A549 (cell line): ENCODE results near the gene IZUMO2. TPM values are rescaled to one million over a fixed set of nuclear protein-coding genes. Genes with fewer than 3 reads are reported as not detected.
A peak's percentile ranks its signal among the peaks of the same experiment; 100 is the strongest.

ENCODE experiments used
- ATAC-seq, 2 experiments: fragments of 200-7000 bp in 1 of 2; fragments of >200 bp in 1 of 2; cut with Nextera tagmentation in 1 of 2; cut with Tn5 transposase in 1 of 2; 3 replicates each; pipeline versions ENCODE4 v1.8.0 to v1.9.1; 2018 to 2020; ENCODE audit warnings: mild to moderate bottlenecking in 1 of 2, moderate library complexity in 1 of 2
- CTCF ChIA-PET: fragments of 300-600 bp; sonication (Branson Sonifier 250); formaldehyde crosslinking; extraction: SDS; loops from one replicate; lab custom pipeline; 2021; ENCODE audit warnings: antibody characterized with exemption, inconsistent platforms; lab: Yijun Ruan, JAX
- POLR2A ChIA-PET: fragments of 350-600 bp; formaldehyde crosslinking; extraction: SDS; loops from one replicate; lab custom pipeline; 2021; ENCODE audit warnings: antibody characterized with exemption, inconsistent platforms; lab: Yijun Ruan, JAX
- DNase-seq, 2 experiments: peaks; one replicate each; pipeline versions ENCODE4 v3.0.0 to v3.0.0-alpha.2; 2011 to 2016; ENCODE audit warnings: low read depth in 1 of 2, low spot score in 1 of 2
- FAIRE-seq: peaks from 2 replicates; lab custom pipeline; 2011; peaks lifted over from hg19 to GRCh38; lab: Jason Lieb, UNC
- H3K27ac ChIP-seq, 2 experiments: fragments of >200 bp; sonication (Bioruptor Twin); formaldehyde crosslinking; 3 replicates each; pipeline ENCODE4 v1.5.1; 2016 to 2017
- H3K4me1 ChIP-seq: fragments of >200 bp; sonication (Bioruptor Twin); formaldehyde crosslinking; 3 replicates; pipeline ENCODE4 v1.6.1; 2016
- H3K4me2 ChIP-seq: fragments of >200 bp; sonication (Bioruptor Twin); formaldehyde crosslinking; 3 replicates; pipeline ENCODE4 v1.6.1; 2016
- H3K4me3 ChIP-seq: fragments of >200 bp; sonication (Bioruptor Twin); formaldehyde crosslinking; 3 replicates; pipeline ENCODE4 v1.5.1; 2016
- H3K9me3 ChIP-seq: fragments of >200 bp; sonication (Bioruptor Twin); formaldehyde crosslinking; 3 replicates; pipeline ENCODE4 v1.6.1; 2016
- BHLHE40 ChIP-seq: IDR thresholded peaks from 2 replicates; pipeline ENCODE4 v1.6.1; 2012; ENCODE audit warnings: low read depth, low read length, inconsistent platforms
- CEBPB ChIP-seq, 2 experiments: fragments of >200 bp in 1 of 2; sonication (Bioruptor Twin) in 1 of 2; formaldehyde crosslinking in 1 of 2; IDR thresholded peaks; 2 replicates each; pipeline ENCODE4 v1.6.1; 2012 to 2016
- EP300 ChIP-seq, 2 experiments: fragments of >200 bp; sonication (Bioruptor Twin); formaldehyde crosslinking; IDR thresholded peaks; 2 replicates in 1 of 2; 3 replicates in 1 of 2; pipeline ENCODE4 v1.6.1; 2016 to 2017
- HEYL ChIP-seq: fragments of 250-450 bp; sonication (Bioruptor Pico); IDR thresholded peaks from 2 replicates; pipeline ENCODE4 v1.8.0; 2021; ENCODE audit warnings: mild to moderate bottlenecking, moderate library complexity
- HOXB13 ChIP-seq: fragments of 250-450 bp; sonication (Bioruptor Pico); IDR thresholded peaks from 2 replicates; pipeline ENCODE4 v1.5.0; 2020; ENCODE audit warnings: low read depth, mild to moderate bottlenecking, moderate library complexity
- HOXB5 ChIP-seq: fragments of 250-450 bp; sonication (Bioruptor Pico); IDR thresholded peaks from 2 replicates; pipeline ENCODE4 v1.5.0; 2020; ENCODE audit warnings: mild to moderate bottlenecking, moderate library complexity
- JUNB ChIP-seq: fragments of >200 bp; sonication (Bioruptor Twin); formaldehyde crosslinking; IDR thresholded peaks from 2 replicates; pipeline ENCODE4 v1.6.1; 2016
- MAZ ChIP-seq: fragments of 150-350 bp; IDR thresholded peaks from 2 replicates; pipeline ENCODE4 v1.6.1; 2014; ENCODE audit warnings: antibody characterized with exemption, low read depth, low read length, borderline replicate concordance
- PHF8 ChIP-seq: fragments of 200-600 bp; sonication (generic); IDR thresholded peaks from 2 replicates; pipeline ENCODE4 v1.6.1; 2016; ENCODE audit warnings: low read depth, mild to moderate bottlenecking, antibody characterized with exemption, moderate library complexity, borderline replicate concordance
- POLR2A ChIP-seq: IDR thresholded peaks from 2 replicates; pipeline ENCODE4 v1.6.1; 2012; ENCODE audit warnings: mild to moderate bottlenecking, low read length
- POLR2AphosphoS2 ChIP-seq: conservative IDR thresholded peaks from 2 replicates; pipeline ENCODE4 v1.6.1; 2012; ENCODE audit warnings: low read length, improper control_type of control experiment, inconsistent platforms
- RAD21 ChIP-seq, 2 experiments: fragments of >200 bp in 1 of 2; sonication (Bioruptor Twin) in 1 of 2; formaldehyde crosslinking in 1 of 2; IDR thresholded peaks in 1 of 2; conservative IDR thresholded peaks in 1 of 2; 2 replicates in 1 of 2; 3 replicates in 1 of 2; pipeline ENCODE4 v1.6.1; 2012 to 2018; ENCODE audit warnings: inconsistent platforms in 1 of 2
- RFX5 ChIP-seq: fragments of 450-650 bp; IDR thresholded peaks from 2 replicates; pipeline ENCODE4 v1.7.1; 2014; ENCODE audit warnings: antibody characterized with exemption, mild to moderate bottlenecking, moderate library complexity
- ZNF302 ChIP-seq: fragments of 250-450 bp; sonication (Bioruptor Pico); IDR thresholded peaks from 2 replicates; pipeline ENCODE4 v1.9.0; 2021; ENCODE audit warnings: inconsistent platforms, mild to moderate bottlenecking, moderate library complexity
- ZSCAN20 ChIP-seq: fragments of 250-450 bp; sonication (Bioruptor Pico); IDR thresholded peaks from 2 replicates; pipeline ENCODE4 v1.8.0; 2022; ENCODE audit warnings: mild to moderate bottlenecking, moderate library complexity
- WGBS: methylation state at CpG from one replicate; pipeline ENCODE4 v1.1.6; 2017; ENCODE audit errors: missing lambda C conversion rate; 5-methylcytosine and 5-hydroxymethylcytosine counted together
- polyA plus RNA-seq, 4 experiments: library from polyadenylated mRNA; depleted of rRNA in 3 of 4; stranded (reverse); fragments of >200 nt; fragmentation: RNase III in 1 of 4; extraction: RNeasy Plus Mini Kit Qiagen cat#74134 plus additional on column Dnase treatment in 1 of 4; gene quantifications; 2 replicates in 3 of 4; 3 replicates in 1 of 4; pipeline ENCODE4 v1.2.3, GENCODE V29; 2011 to 2017
- TF ChIP-seq, protein P1 (sequence below): fragments of 200-600 bp; sonication (generic); IDR thresholded peaks from 2 replicates; pipeline ENCODE4 v1.6.1; 2016; ENCODE audit warnings: antibody characterized with exemption, mild to moderate bottlenecking, moderate library complexity
- TF ChIP-seq, protein P2 (sequence below): fragments of 250-450 bp; sonication (Bioruptor Pico); IDR thresholded peaks from 2 replicates; pipeline ENCODE4 v1.5.0; 2021; ENCODE audit warnings: mild to moderate bottlenecking, moderate library complexity, borderline replicate concordance
- TF ChIP-seq, protein P3 (sequence below): fragments of 450-650 bp; IDR thresholded peaks from 2 replicates; pipeline ENCODE4 v1.6.1; 2014; ENCODE audit warnings: antibody characterized with exemption
- TF ChIP-seq, protein P4 (sequence below): IDR thresholded peaks from 2 replicates; pipeline ENCODE4 v1.6.1; 2012; ENCODE audit warnings: low read depth, borderline replicate concordance
- TF ChIP-seq, protein P5 (sequence below): IDR thresholded peaks from 2 replicates; pipeline ENCODE4 v1.6.1; 2012

IZUMO2 gene
- polyA plus RNA-seq, 2 of the 4 experiments (the other 2 are of a cell fraction) = not detected

DNA sequence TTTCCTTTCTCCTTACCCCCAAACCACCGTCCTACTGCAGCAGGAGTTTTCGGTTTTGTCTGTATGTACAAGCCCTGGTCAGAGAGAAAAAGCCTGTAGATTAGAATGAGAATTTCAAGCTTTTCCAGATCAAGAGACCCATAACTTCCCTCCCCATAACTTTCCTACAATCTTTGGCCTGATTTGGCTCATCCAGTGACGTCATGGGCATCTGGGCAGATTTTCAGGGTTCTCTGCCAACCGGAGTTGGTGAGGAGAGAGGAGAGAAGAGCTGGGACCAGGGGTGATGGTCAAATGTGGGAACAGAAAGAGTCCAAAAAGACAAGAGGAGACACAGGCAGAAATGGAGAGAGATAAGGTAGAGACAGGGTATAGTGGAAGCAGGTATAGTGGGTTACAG, 10.5 kb downstream of the IZUMO2 start:
- DNase-seq (no peak), ATAC-seq (no peak), FAIRE-seq (no peak)
- ChIA-PET POLR2A (no interaction called here), CTCF (interaction anchor here (1.0 to 1.4 kb wide), 3 partner anchors 9 to 181 kb away, joined by 3 to 5 read pairs (median 3); no protein-coding TSS in a partner anchor)
- Histone ChIP-seq H3K4me2 (no peak overlapping the region), H3K4me1 (no peaks in the 10 kb centered on the region), H3K9me3 (peaks cover 9% of the 10 kb centered on the region), H3K27ac (no peak overlapping the region), H3K4me3 (no peak overlapping the region)
- 13% methylated on average over 4 of the region's 4 CpGs for WGBS
- TF ChIP-seq RFX5 (peak; percentile 89), BHLHE40 (no peak), POLR2AphosphoS2 (no peak), HOXB5 (CRISPR knock-in tag) (no peak), PHF8 (no peak), CEBPB (IDR thresholded peaks at IDR 0.05) (no peak), EP300 (IDR thresholded peaks at IDR 0.05) (no peak)
- TF ChIP-seq, protein P1, sequence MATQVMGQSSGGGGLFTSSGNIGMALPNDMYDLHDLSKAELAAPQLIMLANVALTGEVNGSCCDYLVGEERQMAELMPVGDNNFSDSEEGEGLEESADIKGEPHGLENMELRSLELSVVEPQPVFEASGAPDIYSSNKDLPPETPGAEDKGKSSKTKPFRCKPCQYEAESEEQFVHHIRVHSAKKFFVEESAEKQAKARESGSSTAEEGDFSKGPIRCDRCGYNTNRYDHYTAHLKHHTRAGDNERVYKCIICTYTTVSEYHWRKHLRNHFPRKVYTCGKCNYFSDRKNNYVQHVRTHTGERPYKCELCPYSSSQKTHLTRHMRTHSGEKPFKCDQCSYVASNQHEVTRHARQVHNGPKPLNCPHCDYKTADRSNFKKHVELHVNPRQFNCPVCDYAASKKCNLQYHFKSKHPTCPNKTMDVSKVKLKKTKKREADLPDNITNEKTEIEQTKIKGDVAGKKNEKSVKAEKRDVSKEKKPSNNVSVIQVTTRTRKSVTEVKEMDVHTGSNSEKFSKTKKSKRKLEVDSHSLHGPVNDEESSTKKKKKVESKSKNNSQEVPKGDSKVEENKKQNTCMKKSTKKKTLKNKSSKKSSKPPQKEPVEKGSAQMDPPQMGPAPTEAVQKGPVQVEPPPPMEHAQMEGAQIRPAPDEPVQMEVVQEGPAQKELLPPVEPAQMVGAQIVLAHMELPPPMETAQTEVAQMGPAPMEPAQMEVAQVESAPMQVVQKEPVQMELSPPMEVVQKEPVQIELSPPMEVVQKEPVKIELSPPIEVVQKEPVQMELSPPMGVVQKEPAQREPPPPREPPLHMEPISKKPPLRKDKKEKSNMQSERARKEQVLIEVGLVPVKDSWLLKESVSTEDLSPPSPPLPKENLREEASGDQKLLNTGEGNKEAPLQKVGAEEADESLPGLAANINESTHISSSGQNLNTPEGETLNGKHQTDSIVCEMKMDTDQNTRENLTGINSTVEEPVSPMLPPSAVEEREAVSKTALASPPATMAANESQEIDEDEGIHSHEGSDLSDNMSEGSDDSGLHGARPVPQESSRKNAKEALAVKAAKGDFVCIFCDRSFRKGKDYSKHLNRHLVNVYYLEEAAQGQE = no peak

DNA sequence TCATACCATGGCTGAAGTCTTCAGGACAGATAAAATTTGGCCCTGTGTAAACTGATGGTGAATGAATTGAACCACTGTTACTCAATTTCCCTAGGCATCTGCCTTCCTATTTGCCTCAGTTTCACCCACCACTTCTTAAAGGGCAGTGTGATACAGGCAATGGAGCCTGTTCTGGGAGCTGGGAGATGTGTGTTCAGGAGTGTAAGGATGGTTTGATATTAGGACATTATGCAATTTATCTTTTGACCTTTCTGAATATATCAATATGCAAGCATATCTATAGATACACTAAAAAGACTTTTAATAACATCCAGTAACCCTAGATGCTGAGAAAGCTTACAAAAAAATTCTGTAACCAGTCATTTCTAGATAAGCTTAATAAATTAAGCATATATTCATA, 14.6 kb downstream of the IZUMO2 start:
- H3K9me3 ChIP-seq = peaks cover 9% of the 10 kb centered on the region
- H3K4me1 ChIP-seq = peaks cover 3% of the 10 kb centered on the region; the same call in 1 of the 3 replicates
- DNase-seq (no peak), FAIRE-seq (no peak), ATAC-seq (no peak)
- peak overlapping the region; percentile 53; the same call in 1 of the 3 replicates for H3K4me3 ChIP-seq
- TF ChIP-seq, protein P2, sequence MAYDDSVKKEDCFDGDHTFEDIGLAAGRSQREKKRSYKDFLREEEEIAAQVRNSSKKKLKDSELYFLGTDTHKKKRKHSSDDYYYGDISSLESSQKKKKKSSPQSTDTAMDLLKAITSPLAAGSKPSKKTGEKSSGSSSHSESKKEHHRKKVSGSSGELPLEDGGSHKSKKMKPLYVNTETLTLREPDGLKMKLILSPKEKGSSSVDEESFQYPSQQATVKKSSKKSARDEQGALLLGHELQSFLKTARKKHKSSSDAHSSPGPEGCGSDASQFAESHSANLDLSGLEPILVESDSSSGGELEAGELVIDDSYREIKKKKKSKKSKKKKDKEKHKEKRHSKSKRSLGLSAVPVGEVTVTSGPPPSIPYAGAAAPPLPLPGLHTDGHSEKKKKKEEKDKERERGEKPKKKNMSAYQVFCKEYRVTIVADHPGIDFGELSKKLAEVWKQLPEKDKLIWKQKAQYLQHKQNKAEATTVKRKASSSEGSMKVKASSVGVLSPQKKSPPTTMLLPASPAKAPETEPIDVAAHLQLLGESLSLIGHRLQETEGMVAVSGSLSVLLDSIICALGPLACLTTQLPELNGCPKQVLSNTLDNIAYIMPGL (CRISPR knock-in tag) = 0 out of 2 replicates have a peak, but pooled peaks have one; percentile 29
- TF ChIP-seq BHLHE40 = no peak
- POLR2A ChIA-PET = interaction anchor here (0.8 to 2.0 kb wide), 3 partner anchors 50 to 236 kb away, joined by 3 to 9 read pairs (median 3); partner anchors contain the start of genes KCNC3 and POLD1
- no peak overlapping the region for H3K27ac ChIP-seq
- CTCF ChIA-PET = interaction anchor here (0.5 to 5.6 kb wide), 45 partner anchors 9 to 631 kb away, joined by 3 to 76 read pairs (median 7); partner anchors contain the start of genes IZUMO2, KCNC3 and MYH14
- H3K4me2 ChIP-seq = peak overlapping the region; percentile 84

DNA sequence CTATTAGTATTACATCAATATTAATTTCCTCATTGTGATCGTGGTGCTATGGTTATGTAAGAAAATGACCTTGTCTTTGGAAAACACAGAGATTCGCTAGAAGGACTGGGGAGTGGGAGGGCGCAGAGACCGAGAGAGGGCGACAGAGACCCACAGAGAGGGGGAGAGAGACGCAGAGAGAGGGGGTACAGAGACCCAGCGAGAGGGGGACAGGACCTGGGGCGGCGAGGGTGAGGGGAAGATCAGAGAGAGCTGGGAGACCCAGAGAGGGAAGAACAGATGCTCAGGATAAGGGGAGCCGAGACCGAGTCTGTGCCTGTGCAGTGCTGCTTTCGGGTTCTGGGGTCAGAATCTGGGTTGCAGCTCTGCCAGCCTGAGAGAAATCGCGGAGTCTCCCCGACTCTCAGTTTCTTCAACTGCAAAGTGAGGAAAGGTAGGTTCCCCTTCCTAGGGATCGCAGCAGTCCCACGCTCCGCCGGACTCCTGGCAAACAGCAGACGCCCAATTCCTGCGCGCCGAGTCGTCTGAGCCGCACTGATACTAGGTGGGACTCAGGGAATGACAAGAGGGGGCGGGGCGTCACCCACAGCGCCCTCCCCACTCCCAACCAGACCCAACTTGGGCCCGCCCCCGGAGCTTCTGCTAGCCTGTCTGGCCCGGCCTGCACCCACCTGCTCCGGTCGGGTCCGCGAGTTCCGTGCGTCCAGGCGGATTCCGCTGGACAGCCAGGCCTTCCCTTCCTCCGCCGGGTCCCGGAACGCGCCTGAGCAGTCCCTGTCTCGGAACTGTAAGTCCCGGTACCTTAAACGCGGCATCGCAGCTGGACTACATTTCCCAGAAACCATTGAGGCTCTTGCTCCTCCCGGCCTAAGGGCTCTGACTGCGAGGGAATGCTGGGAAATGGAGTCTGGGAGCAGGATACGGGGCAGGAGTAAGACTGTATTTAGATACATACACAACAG, 15.3 kb downstream of the IZUMO2 start:
- CTCF ChIA-PET = interaction anchor here (0.6 to 5.6 kb wide), 81 partner anchors 10 to 632 kb away, joined by 3 to 76 read pairs (median 5); partner anchors contain the start of genes IZUMO2, KCNC3 and MYH14
- FAIRE-seq (peak; percentile 99), ATAC-seq (peak; percentile 92 to 95), DNase-seq (peak; percentile 90 to 96)
- 1% methylated on average over 44 of the region's 52 CpGs for WGBS
- H3K9me3 ChIP-seq = peaks cover 9% of the 10 kb centered on the region
- H3K4me2 ChIP-seq = peak overlapping the region; percentile 84
- POLR2A ChIA-PET = interaction anchor here (0.7 to 2.0 kb wide), 4 partner anchors 51 to 236 kb away, joined by 3 to 9 read pairs (median 3); partner anchors contain the start of genes KCNC3 and POLD1
- H3K4me3 ChIP-seq = peak overlapping the region; percentile 53
- peak overlapping the region in 1 of 2 experiments; percentile 70; a peak in 3 of 6 replicates for H3K27ac ChIP-seq
- H3K4me1 ChIP-seq = peaks cover 3% of the 10 kb centered on the region; the same call in 1 of the 3 replicates
- peak; percentile 88 to 93 for TF ChIP-seq RAD21 (conservative IDR thresholded peaks at IDR 0.05 in 1 of 2, IDR thresholded peaks at IDR 0.05 in 1 of 2)
- TF ChIP-seq, protein P3, sequence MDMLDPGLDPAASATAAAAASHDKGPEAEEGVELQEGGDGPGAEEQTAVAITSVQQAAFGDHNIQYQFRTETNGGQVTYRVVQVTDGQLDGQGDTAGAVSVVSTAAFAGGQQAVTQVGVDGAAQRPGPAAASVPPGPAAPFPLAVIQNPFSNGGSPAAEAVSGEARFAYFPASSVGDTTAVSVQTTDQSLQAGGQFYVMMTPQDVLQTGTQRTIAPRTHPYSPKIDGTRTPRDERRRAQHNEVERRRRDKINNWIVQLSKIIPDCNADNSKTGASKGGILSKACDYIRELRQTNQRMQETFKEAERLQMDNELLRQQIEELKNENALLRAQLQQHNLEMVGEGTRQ = no peak
- TF ChIP-seq, protein P4, sequence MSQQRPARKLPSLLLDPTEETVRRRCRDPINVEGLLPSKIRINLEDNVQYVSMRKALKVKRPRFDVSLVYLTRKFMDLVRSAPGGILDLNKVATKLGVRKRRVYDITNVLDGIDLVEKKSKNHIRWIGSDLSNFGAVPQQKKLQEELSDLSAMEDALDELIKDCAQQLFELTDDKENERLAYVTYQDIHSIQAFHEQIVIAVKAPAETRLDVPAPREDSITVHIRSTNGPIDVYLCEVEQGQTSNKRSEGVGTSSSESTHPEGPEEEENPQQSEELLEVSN = no peak
- TF ChIP-seq ZNF302 (CRISPR knock-in tag) = no peak
- TF ChIP-seq CEBPB (IDR thresholded peaks at IDR 0.05) = no peak
- TF ChIP-seq JUNB = no peak
- no peak for TF ChIP-seq POLR2A
- TF ChIP-seq ZSCAN20 (CRISPR knock-in tag) = no peak
- TF ChIP-seq, protein P5, sequence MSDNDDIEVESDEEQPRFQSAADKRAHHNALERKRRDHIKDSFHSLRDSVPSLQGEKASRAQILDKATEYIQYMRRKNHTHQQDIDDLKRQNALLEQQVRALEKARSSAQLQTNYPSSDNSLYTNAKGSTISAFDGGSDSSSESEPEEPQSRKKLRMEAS = 0 out of 2 replicates have a peak, but pooled peaks have one; percentile 12
- no peak for TF ChIP-seq MAZ
- TF ChIP-seq HEYL (CRISPR knock-in tag) = no peak
- TF ChIP-seq, protein P2 (CRISPR knock-in tag) = no peak
- no peak for TF ChIP-seq HOXB13
